OCI-LY7 (cell line): ENCODE measurements around the gene GIMAP8.

Experiments
- CTCF ChIP-seq: fragments of 200-600 bp; sonication (generic); conservative IDR thresholded peaks from 2 replicates; pipeline ENCODE4 v1.5.1; 2014; ENCODE audit warnings: mild to moderate bottlenecking, antibody characterized with exemption, low read length, moderate library complexity, mixed read lengths
- EZH2phosphoT487 ChIP-seq: fragments of 200-600 bp; sonication (generic); IDR thresholded peaks from 2 replicates; pipeline ENCODE4 v1.6.1; 2018; ENCODE audit warnings: low read depth, borderline replicate concordance, mild to moderate bottlenecking, mixed run types, antibody characterized with exemption, low read length, moderate library complexity, mixed read lengths

DNA sequence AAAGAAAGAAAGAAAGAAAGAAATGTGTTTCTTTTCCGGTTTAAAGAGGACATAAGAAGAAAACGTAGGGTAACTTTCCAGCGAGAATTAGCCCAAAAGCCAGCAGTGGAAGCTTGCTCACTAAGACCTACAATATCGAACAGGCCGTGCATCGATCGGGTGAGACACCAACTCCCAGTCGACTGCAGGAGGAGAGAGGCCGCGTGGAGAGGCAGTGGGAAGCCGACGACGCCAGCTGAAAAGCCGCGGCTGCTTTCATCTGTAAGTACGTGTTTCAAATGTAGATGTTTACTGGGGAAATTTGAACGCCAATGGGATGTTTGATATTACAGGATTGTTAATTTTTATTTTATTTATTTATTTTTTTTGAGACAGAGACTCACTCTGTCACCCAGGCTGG, 28.6 kb upstream of the GIMAP8 start:
- TF ChIP-seq CTCF = no peak
- TF ChIP-seq EZH2phosphoT487 = no peak
